ENCODE results near the gene SBF2.
"Not testable (repeated sequence)": the region's sequence is repeated elsewhere in the genome, so short reads cannot be mapped to it uniquely, and the experiment has no call there.

Gene SBF2

GRCh38 chr11:10108915-10109680, 184.9 kb downstream of the SBF2 start:
- DNase-seq: no peak

DNA sequence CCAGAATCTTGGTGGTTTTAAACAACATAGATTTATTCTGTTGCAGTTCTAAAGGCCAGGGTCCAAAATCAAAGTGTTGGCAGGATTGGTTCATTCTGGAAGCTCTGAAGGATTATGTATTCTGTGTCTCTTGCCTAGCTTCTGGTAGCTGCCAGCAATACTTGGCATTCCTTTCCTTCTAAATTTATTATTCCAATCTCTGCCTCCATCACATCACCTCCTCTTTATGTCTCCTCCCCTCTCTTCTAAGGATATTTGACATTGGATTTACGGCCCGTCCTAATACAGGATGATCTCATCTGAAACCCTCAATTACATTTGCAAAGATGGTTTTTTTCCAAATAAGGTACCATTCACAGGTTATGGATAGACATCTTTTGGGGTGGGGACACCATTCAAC, 186.5 kb downstream of the SBF2 start:
- DNase-seq: no peak

GRCh38 chr11:10097615-10098014, 196.4 kb downstream of the SBF2 start:
- no peak for DNase-seq

GRCh38 chr11:10096987-10097386, 197.0 kb downstream of the SBF2 start:
- no peak for DNase-seq

- no peak for DNase-seq
Measured at GRCh38 chr11:10095412-10096208, 198.4 kb downstream of the SBF2 start.

- DNase-seq: no peak
Measured at GRCh38 chr11:10092426-10092825, 201.6 kb downstream of the SBF2 start.

DNA sequence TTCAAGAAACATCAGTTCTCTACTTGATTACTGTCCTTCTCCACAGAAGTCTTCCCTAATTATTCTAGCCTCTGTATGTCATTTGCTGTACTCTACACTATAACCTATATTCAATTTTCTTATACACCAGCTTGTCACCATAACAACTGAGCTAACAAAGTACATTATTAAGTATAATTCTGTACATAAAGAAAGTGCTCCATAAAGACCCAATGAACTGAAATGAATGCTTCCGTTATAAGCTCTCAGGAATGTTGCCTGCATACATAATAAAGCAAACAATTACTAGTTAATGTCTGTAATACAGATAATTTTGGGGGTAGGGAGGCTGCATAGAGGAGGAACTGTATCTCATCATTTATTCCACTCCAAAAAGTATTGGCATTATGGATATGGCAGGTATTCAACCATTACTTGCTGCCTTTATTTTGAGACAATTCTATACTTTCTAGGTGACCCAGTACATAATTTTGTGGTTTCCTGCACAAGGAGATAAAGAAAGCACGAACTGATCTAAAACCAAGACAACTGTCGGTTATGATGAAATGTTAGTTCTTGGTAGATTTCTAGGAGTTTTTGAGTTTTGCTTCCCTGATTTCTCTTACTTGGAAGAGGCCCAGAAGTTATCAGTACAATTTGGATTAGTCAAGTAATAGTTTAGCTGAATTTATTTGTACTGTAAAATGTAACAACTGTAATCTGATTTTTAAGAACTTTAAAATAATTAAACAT, 202.5 kb downstream of the SBF2 start:
- no peak for DNase-seq

DNA sequence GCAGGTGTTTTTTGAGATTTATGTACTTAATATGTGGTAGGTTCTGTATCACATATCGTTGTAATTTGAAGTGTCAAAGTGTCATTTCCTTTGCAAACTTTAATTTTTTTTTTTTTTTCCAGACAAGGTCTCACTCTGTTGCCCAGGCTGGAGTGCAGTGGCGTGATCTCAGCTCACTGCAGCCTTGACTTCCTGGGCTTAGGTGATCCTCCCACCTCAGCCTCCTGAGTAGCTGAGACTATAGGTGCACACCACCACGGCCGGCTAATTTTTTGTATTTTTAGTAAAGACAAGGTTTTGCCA, 206.1 kb downstream of the SBF2 start:
- not testable (repeated sequence) for DNase-seq

DNA sequence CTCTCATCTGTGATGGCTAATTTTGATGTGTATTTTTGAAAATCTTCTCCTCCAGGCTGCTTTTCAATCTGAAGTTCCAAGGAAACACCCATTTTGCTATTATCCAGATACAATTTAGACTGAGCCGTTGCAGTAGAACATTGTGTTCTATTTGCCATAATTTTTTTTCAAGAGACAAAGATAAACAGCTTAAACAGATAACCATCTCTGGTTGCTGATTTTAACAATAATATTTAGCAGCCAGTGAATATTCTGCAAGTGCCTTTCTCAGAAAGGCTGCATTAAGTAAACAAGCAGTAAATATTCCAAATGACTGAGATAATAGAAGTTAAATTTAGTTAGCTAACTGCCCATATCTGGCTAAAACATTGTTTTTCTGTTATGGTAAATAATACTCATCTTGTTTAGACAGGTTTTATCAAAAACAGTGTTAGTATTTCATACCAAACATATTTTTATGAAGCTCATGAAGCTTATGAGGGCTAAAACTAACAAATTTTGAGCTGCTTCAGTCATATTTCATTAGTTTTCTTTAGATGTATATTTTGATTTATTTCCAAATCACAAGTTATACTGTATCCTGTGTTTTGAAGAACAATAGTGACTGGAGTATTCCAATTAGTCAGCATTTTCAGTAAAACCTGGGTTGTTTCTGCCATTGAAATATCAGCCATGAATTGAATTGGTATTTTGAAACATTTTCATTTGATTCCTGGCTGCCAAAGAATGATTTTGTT, 206.7 kb downstream of the SBF2 start:
- no peak for DNase-seq

DNA sequence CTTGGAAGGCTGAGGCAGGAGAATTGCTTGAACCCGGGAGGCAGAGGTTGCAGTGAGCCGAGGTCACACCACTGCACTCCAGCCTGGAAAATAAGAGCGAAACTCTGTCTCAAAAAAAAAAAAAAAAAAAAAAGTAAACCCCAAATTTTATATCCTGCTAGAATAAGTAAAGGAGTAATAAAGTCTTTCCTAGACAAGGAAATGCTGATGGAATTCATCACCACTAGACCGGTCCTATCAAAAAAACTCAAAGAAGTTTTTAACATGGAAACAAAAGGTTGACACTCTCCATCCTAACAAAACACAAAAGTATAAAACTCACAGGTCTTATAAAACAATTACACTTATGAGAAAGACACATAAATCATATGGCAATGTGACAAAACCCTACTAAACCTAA, 213.9 kb downstream of the SBF2 start:
- DNase-seq: no peak

- peak; percentile 68 for DNase-seq
Measured at GRCh38 chr11:10076458-10077141, 217.4 kb downstream of the SBF2 start.

GRCh38 chr11:10075141-10075540, 218.9 kb downstream of the SBF2 start:
- no peak for DNase-seq

DNA sequence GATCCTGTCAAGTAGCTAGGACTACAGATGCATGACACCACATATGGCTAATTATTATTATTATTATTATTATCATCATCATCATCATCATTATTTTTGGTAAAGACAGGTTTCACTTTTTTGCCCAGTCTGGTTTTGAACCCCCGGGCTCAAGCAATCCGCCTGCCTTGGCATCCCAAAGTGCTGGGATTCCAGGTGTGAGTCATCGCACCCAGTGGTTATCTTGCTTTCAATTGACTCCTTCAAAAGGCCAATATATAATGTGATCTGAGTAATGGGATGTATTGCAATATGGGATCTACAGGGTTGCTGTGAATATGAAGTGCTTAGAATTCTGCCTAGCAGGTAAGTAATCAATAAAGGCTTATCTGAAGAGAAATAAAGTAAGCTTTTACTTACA, 221.2 kb downstream of the SBF2 start:
- no peak for DNase-seq

- no peak for DNase-seq
Measured at GRCh38 chr11:10072142-10072541, 221.9 kb downstream of the SBF2 start.

DNA sequence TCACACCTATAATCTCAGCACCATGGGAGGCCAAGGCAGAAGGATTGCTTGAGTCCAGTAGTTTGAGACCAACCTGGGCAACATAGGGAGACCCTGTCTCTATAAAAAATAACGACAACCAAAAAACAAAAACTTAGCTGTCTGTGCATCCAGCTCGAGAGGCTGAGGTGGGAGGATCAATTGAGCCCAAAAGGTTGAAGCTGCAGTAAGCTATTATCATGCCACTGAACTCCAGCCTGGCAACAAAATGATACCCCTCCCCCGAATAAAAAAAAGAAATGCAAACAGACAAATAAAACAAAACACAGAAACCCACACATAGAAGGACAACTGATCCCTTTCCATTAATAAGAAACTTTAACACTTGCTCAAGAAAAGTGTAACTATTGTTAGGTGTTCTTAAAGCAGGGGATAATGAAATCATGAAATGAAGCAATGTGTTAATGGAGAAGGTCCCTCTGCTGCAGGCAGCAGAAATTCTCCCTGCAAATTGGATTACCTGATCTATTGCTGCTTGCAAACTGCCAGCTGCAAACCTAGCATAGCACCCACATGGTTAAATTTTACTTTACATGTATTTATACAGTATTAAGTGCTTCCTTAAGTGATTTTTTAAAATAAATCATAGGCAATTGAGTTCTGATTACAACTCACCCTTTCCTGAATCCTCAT, 226.3 kb downstream of the SBF2 start:
- DNase-seq: no peak

DNA sequence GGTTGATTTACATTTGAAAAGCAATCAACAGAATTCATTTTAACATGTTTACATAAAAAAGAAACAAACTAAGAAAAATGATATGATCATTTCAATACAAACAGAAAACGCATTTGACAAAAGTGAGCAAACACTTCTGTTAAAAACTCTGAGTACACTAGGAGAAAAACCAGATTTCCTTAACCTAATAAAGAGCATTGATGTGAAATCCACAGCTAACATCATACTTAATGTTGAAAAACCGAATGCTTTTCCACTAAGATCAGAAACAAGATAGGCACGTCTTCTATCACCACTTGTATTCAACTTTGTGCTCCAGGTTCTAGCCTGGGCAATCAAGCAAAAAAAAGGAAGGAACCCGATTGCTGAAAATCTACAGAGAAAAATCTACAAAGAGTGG, 227.6 kb downstream of the SBF2 start:
- no peak for DNase-seq

DNA sequence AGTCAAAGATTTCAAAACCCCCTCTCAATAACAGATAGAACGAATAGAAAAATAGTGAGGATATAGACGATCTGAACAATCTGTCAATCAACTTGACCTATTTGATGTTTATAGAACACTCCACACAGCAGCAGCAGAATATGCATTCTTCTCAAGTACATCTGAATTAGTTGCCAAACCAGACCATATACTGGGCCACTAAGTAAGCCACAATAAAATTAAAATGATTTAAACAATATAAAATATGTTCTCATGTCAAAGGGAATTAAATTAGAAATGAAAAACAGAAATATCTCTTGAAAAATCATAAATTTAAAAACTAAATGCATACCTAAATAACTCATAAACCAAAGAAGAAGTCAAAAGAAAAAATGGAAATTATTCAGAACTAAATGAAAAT, 229.2 kb downstream of the SBF2 start:
- DNase-seq: no peak

DNA sequence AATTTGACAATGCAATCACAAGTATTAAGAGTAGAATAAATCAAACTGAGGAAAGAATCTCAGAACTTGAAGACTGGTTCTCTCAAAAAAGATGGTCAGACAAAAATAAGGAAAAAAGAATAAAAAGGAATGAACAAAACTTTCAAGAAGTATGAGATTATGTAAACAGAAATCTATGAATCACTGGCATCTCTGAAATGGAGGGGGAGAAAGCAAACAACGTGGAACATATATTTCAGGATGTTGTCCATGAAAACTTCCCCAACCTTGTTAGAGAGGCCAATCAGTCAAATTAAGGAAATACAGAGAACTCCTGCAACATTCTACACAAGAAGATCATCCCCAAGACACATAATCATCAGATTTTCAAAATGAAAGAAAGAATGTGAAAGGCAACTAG, 235.7 kb downstream of the SBF2 start:
- no peak for DNase-seq

GRCh38 chr11:10051868-10052586, 242.0 kb downstream of the SBF2 start:
- no peak for DNase-seq

DNA sequence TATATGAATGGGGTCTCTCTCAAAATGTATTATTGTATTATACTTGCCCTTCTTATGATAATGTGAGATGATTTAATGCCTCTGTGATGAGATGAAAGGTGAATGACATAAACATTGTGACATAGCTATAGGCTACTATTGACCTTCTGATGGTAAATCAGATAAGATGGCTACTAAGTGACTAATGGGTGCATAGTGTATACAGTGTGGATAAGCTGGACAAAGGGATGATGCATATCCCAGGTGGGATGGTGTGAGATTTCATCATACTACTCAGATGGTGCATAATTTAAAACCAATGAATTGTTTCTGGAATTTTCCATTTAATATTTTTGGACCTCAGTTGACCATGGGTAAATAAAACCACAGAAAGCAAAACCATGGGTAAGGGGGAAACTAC, 243.5 kb downstream of the SBF2 start:
- DNase-seq: no peak

DNA sequence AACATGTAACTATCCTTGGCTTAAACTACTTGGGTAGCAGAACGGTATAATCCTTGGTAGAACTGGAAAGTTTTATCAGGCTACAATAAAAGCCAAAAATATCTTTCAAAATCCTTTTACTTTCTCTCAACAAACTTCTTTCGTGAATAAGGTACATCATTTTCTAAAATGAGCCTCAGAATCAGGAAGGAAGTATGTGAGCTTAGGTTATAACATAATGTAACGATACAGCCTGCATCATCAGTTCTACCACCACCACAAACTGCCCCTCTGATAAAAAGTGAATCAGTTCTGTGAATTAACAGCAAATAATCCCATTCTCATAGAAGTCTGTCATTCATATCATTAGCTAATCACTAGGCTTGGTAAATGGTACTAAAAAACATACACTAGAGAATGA, 244.3 kb downstream of the SBF2 start:
- DNase-seq: no peak
